Neural progenitor cell (in vitro differentiated cells): ENCODE data around the gene ZSWIM6. TPM values are rescaled to one million over a fixed set of nuclear protein-coding genes. Genes with fewer than 3 reads are reported as not detected.

Experiments used
- DNase-seq: peaks from one replicate; pipeline ENCODE4 v3.0.0-alpha.2; 2016; ENCODE audit warnings: low spot score
- H2AFZ ChIP-seq: fragments of 200-600 bp; sonication (generic); replicated peaks from 2 replicates; pipeline ENCODE4 v1.6.1; 2016; ENCODE audit warnings: antibody characterized with exemption
- H3F3A ChIP-seq: fragments of 200-600 bp; sonication (generic); 2 replicates; pipeline ENCODE4 v1.6.1; 2016; ENCODE audit warnings: antibody characterized with exemption, low read depth
- H3K27ac ChIP-seq: fragments of 200-600 bp; sonication (generic); 2 replicates; pipeline ENCODE4 v1.5.1; 2016; ENCODE audit warnings: mild to moderate bottlenecking
- H3K27me3 ChIP-seq: fragments of 200-600 bp; sonication (generic); 2 replicates; pipeline ENCODE4 v1.6.1; 2016; ENCODE audit warnings: mild to moderate bottlenecking, moderate library complexity
- H3K36me3 ChIP-seq: fragments of 200-600 bp; sonication (generic); 2 replicates; pipeline ENCODE4 v1.5.1; 2016
- H3K4me1 ChIP-seq: fragments of 200-600 bp; sonication (generic); 2 replicates; pipeline ENCODE4 v1.6.1; 2016; ENCODE audit warnings: mixed run types
- H3K4me2 ChIP-seq: fragments of 200-600 bp; sonication (generic); 2 replicates; pipeline ENCODE4 v1.6.1; 2016
- H3K4me3 ChIP-seq: fragments of 200-600 bp; sonication (generic); 2 replicates; pipeline ENCODE4 v1.5.1; 2016
- H3K79me2 ChIP-seq: fragments of 200-600 bp; sonication (generic); 2 replicates; pipeline ENCODE4 v1.6.1; 2016; ENCODE audit warnings: low read depth
- H3K9ac ChIP-seq: fragments of 200-600 bp; sonication (generic); 2 replicates; pipeline ENCODE4 v1.6.1; 2016
- H3K9me3 ChIP-seq: fragments of 200-600 bp; sonication (generic); 2 replicates; pipeline ENCODE4 v1.5.1; 2016; ENCODE audit warnings: low read depth
- H4K20me1 ChIP-seq: fragments of 200-600 bp; sonication (generic); 2 replicates; pipeline ENCODE4 v1.6.1; 2016; ENCODE audit warnings: low read depth
- H3K27ac Mint-ChIP-seq: 3 replicates; pipeline ENCODE4 v1.8.0; 2021; ENCODE audit warnings: mixed read lengths
- H3K27me3 Mint-ChIP-seq: 2 replicates; pipeline ENCODE4 v1.8.0; 2022; ENCODE audit warnings: low read depth, mild to moderate bottlenecking, inconsistent platforms, moderate library complexity, mixed read lengths; ENCODE audit not compliant: insufficient read depth
- H3K36me3 Mint-ChIP-seq: 3 replicates; pipeline ENCODE4 v1.8.0; 2021; ENCODE audit warnings: mixed read lengths
- H3K4me1 Mint-ChIP-seq: 3 replicates; pipeline ENCODE4 v1.8.0; 2021; ENCODE audit warnings: mixed read lengths
- H3K4me3 Mint-ChIP-seq: 3 replicates; pipeline ENCODE4 v1.8.0; 2021; ENCODE audit warnings: mild to moderate bottlenecking, moderate library complexity, mixed read lengths
- H3K9me3 Mint-ChIP-seq: 3 replicates; pipeline ENCODE4 v1.8.0; 2020; ENCODE audit warnings: mixed read lengths
- EZH2 ChIP-seq: fragments of 200-600 bp; sonication (generic); IDR thresholded peaks from 2 replicates; pipeline ENCODE4 v1.6.1; 2017; ENCODE audit warnings: antibody characterized with exemption, mild to moderate bottlenecking, moderate library complexity
- EZH2phosphoT487 ChIP-seq: fragments of 200-600 bp; sonication (generic); IDR thresholded peaks from 2 replicates; pipeline ENCODE4 v1.6.1; 2017; ENCODE audit warnings: antibody characterized with exemption
- total RNA-seq: library from RNA; depleted of rRNA; stranded (reverse); fragments of >200 nt; gene quantifications from 2 replicates; pipeline ENCODE4 v1.2.3, GENCODE V29; 2015; ENCODE audit warnings: low replicate concordance
- TF ChIP-seq, protein P1 (sequence below): fragments of 200-600 bp; sonication (generic); IDR thresholded peaks from 2 replicates; pipeline ENCODE4 v1.5.1; 2017; ENCODE audit warnings: antibody characterized with exemption, mild to moderate bottlenecking

ZSWIM6 gene
- total RNA-seq, 1 donor from 2014 or later, result 32.2 TPM

DNA sequence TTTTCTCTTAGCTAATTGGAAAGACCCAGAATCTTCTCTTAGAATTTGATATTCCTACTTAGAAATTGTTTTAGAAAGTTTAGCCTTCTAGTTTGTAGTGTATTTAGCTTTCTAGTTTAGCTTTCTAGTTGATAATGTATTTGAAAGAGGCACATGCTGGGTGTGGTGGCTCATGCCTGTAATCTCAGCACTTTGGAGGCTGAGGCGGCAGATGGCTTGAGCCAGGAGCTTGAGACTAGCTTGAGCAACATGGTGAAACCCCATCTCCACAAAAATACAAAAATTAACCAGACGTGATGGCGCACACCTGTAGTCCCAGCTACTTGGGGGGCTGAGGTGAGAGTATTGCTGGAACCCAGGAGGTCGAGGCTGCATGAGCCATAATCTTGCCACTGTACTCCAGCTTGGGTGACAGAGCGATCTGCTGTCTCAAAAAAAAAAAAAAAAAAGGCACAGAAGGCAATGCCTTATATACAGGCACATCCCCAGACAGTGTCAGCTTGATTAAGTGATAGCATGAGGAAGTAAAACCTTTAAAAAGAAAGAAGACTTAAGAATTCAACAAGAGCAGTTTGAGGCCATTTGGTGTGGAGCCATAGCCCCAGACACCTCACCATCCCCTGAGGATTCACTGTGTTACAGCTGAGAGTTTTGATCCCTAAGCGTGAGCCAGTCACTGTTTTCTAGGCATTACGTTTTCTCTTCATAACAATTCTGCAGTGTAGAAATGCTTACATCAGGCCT lies 34.6 kb downstream of the ZSWIM6 start:
- H3K36me3 ChIP-seq, result no peaks in the 10 kb centered on the region
- H3K4me1 Mint-ChIP-seq, result peaks cover 11% of the 10 kb centered on the region
- H2AFZ ChIP-seq, result no peak overlapping the region
- no peaks in the 10 kb centered on the region for H3K27me3 Mint-ChIP-seq
- H3K4me3 Mint-ChIP-seq, result no peak overlapping the region
- peaks cover 42% of the 10 kb centered on the region for H3K36me3 Mint-ChIP-seq
- DNase-seq, result no peak
- H3K4me3 ChIP-seq, result no peak overlapping the region
- H3K9me3 ChIP-seq, result no peaks in the 10 kb centered on the region
- peaks cover 99% of the 10 kb centered on the region for H4K20me1 ChIP-seq
- H3K4me1 ChIP-seq, result peaks cover 20% of the 10 kb centered on the region
- H3K27me3 ChIP-seq, result no peaks in the 10 kb centered on the region
- H3K27ac Mint-ChIP-seq, result no peak overlapping the region
- H3K9me3 Mint-ChIP-seq, result peaks cover 8% of the 10 kb centered on the region
- no peak for TF ChIP-seq EZH2phosphoT487
- TF ChIP-seq, protein P1, sequence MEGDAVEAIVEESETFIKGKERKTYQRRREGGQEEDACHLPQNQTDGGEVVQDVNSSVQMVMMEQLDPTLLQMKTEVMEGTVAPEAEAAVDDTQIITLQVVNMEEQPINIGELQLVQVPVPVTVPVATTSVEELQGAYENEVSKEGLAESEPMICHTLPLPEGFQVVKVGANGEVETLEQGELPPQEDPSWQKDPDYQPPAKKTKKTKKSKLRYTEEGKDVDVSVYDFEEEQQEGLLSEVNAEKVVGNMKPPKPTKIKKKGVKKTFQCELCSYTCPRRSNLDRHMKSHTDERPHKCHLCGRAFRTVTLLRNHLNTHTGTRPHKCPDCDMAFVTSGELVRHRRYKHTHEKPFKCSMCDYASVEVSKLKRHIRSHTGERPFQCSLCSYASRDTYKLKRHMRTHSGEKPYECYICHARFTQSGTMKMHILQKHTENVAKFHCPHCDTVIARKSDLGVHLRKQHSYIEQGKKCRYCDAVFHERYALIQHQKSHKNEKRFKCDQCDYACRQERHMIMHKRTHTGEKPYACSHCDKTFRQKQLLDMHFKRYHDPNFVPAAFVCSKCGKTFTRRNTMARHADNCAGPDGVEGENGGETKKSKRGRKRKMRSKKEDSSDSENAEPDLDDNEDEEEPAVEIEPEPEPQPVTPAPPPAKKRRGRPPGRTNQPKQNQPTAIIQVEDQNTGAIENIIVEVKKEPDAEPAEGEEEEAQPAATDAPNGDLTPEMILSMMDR, result no peak
- no peak for TF ChIP-seq EZH2
- no peak overlapping the region for H3K4me2 ChIP-seq
- H3K27ac ChIP-seq, result no peak overlapping the region
- H3K79me2 ChIP-seq, result peaks cover 96% of the 10 kb centered on the region
- H3K9ac ChIP-seq, result no peak overlapping the region
- no peaks in the 10 kb centered on the region for H3F3A ChIP-seq

DNA sequence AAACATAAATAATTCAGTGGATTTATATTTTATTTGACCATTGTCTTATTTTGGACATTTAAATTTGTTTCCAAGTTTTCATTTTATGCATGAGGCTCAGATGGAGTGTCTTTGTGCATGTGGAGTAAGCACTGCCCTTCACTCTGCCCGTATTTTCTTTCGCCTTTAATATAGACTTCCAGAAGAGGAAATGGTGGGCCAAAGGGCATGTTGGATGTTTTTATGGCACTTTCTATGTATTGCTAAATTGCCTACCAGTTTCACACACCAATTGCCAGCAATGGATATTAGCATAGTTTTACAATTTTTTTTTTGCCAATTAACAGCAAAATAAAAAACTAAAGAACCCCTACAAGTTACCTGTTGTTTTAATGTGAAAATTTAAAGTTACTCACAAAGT lies 38.4 kb downstream of the ZSWIM6 start:
- H4K20me1 ChIP-seq, result peaks cover 66% of the 10 kb centered on the region
- H3K4me1 ChIP-seq, result peaks cover 7% of the 10 kb centered on the region
- Mint-ChIP-seq H3K27ac (no peak overlapping the region), H3K9me3 (peaks cover 34% of the 10 kb centered on the region), H3K27me3 (no peaks in the 10 kb centered on the region), H3K4me1 (no peaks in the 10 kb centered on the region), H3K36me3 (peaks cover 58% of the 10 kb centered on the region), H3K4me3 (no peak overlapping the region)
- H3K79me2 ChIP-seq, result peaks cover 84% of the 10 kb centered on the region
- TF ChIP-seq, protein P1, result no peak
- TF ChIP-seq EZH2 (no peak), EZH2phosphoT487 (no peak)
- no peaks in the 10 kb centered on the region for H3K36me3 ChIP-seq
- H2AFZ ChIP-seq, result no peak overlapping the region
- H3K27ac ChIP-seq, result no peak overlapping the region
- H3K9me3 ChIP-seq, result no peaks in the 10 kb centered on the region
- H3K4me2 ChIP-seq, result no peak overlapping the region
- H3K27me3 ChIP-seq, result no peaks in the 10 kb centered on the region
- H3F3A ChIP-seq, result no peaks in the 10 kb centered on the region
- H3K4me3 ChIP-seq, result no peak overlapping the region
- no peak for DNase-seq
- no peak overlapping the region for H3K9ac ChIP-seq

DNA sequence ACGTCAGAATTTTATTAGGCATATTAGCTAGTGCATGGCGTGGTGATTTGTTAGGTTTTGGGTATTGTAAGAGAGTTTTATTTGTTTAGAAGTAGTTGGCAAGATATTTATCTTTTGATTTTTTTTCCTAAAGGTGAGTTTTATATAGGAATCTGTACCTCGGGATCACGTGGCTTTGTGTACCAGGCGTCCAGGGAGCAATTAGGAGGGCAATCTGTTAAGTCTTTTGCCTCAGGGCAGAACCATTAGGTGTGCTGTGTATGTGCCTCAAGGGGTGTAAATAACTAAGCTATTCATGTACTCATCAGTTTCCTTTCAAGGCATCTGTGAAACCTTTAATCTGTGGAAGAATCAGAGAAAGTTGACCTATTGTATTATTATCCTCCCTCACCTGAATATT lies 39.4 kb downstream of the ZSWIM6 start:
- Histone ChIP-seq H3K79me2 (peaks cover 74% of the 10 kb centered on the region), H3K36me3 (no peaks in the 10 kb centered on the region), H3K27ac (no peak overlapping the region), H3K4me3 (no peak overlapping the region), H3K27me3 (no peaks in the 10 kb centered on the region), H4K20me1 (peaks cover 56% of the 10 kb centered on the region), H3F3A (no peaks in the 10 kb centered on the region), H3K4me1 (peaks cover 7% of the 10 kb centered on the region), H3K9ac (no peak overlapping the region), H3K4me2 (no peak overlapping the region), H3K9me3 (no peaks in the 10 kb centered on the region), H2AFZ (no peak overlapping the region)
- Mint-ChIP-seq H3K4me3 (no peak overlapping the region), H3K27me3 (no peaks in the 10 kb centered on the region), H3K36me3 (peaks cover 55% of the 10 kb centered on the region), H3K4me1 (no peaks in the 10 kb centered on the region), H3K9me3 (peaks cover 35% of the 10 kb centered on the region), H3K27ac (no peak overlapping the region)
- no peak for TF ChIP-seq EZH2phosphoT487
- TF ChIP-seq EZH2, result no peak
- TF ChIP-seq, protein P1, result no peak
- DNase-seq, result no peak
